ENCODE measurements around the gene PRKCE.

The PRKCE gene

GRCh38 chr2:46002947-46003346 lies 351.5 kb downstream of the PRKCE start:
- no peak for DNase-seq (ENCODE audit: low read depth)
- H3K4me3 ChIP-seq (ENCODE audit: control insufficient read depth, low read depth, low read length): no peak overlapping the region
- no peak for TF ChIP-seq CTCF (IDR thresholded peaks at IDR 0.05; ENCODE audit: control insufficient read depth, insufficient read depth, low read depth, low read length, missing control alignments)

GRCh38 chr2:46003903-46004473 lies 352.5 kb downstream of the PRKCE start:
- TF ChIP-seq CTCF (IDR thresholded peaks at IDR 0.05; ENCODE audit: control insufficient read depth, insufficient read depth, low read depth, low read length, missing control alignments): no peak
- H3K4me3 ChIP-seq (ENCODE audit: control insufficient read depth, low read depth, low read length): no peak overlapping the region
- no peak for DNase-seq (ENCODE audit: low read depth)

- no peak for DNase-seq (ENCODE audit: low read depth)
- no peak for TF ChIP-seq CTCF (IDR thresholded peaks at IDR 0.05; ENCODE audit: control insufficient read depth, insufficient read depth, low read depth, low read length, missing control alignments)
- H3K4me3 ChIP-seq (ENCODE audit: control insufficient read depth, low read depth, low read length): no peak overlapping the region
Measured at GRCh38 chr2:46006473-46007025, 355.1 kb downstream of the PRKCE start.

GRCh38 chr2:46007412-46007811 lies 355.9 kb downstream of the PRKCE start:
- DNase-seq (ENCODE audit: low read depth): no peak

GRCh38 chr2:46008091-46008870 lies 356.8 kb downstream of the PRKCE start:
- H3K4me3 ChIP-seq (ENCODE audit: control insufficient read depth, low read depth, low read length): no peak overlapping the region
- no peak for DNase-seq (ENCODE audit: low read depth)
- no peak for TF ChIP-seq CTCF (IDR thresholded peaks at IDR 0.05; ENCODE audit: control insufficient read depth, insufficient read depth, low read depth, low read length, missing control alignments)

More at GRCh38 chr2:46007412-46007811, 355.9 kb downstream of the PRKCE start:
- no peak overlapping the region for H3K4me3 ChIP-seq (ENCODE audit: control insufficient read depth, low read depth, low read length)
- no peak for TF ChIP-seq CTCF (IDR thresholded peaks at IDR 0.05; ENCODE audit: control insufficient read depth, insufficient read depth, low read depth, low read length, missing control alignments)

- DNase-seq (ENCODE audit: low read depth): no peak
- TF ChIP-seq CTCF (IDR thresholded peaks at IDR 0.05; ENCODE audit: control insufficient read depth, insufficient read depth, low read depth, low read length, missing control alignments): no peak
- H3K4me3 ChIP-seq (ENCODE audit: control insufficient read depth, low read depth, low read length): no peak overlapping the region
Measured at GRCh38 chr2:46009315-46009714, 357.8 kb downstream of the PRKCE start.
